Esophagus squamous epithelium (tissue), 4 donors: Measurements from ENCODE around the gene SERTM2.

ENCODE experiments used
- POLR2A ChIP-seq, 4 donors: fragments of 450-650 bp; IDR thresholded peaks; one replicate each; pipeline ENCODE4 v1.6.1; 2017; ENCODE audit warnings: antibody characterized with exemption in 4 of 4, mild to moderate bottlenecking in 4 of 4, moderate library complexity in 3 of 4
- TF ChIP-seq, protein P1 (sequence below), 6 experiments: fragments of 450-650 bp in 4 of 6; fragments of 200-600 bp in 2 of 6; sonication (generic) in 2 of 6; IDR thresholded peaks; one replicate each; pipeline ENCODE4 v1.5.1; 2016 to 2019; ENCODE audit warnings: antibody characterized with exemption in 6 of 6, mild to moderate bottlenecking in 4 of 6, moderate library complexity in 4 of 6

- TF ChIP-seq POLR2A (IDR thresholded peaks at IDR 0.05), result no peak
- TF ChIP-seq, protein P1, sequence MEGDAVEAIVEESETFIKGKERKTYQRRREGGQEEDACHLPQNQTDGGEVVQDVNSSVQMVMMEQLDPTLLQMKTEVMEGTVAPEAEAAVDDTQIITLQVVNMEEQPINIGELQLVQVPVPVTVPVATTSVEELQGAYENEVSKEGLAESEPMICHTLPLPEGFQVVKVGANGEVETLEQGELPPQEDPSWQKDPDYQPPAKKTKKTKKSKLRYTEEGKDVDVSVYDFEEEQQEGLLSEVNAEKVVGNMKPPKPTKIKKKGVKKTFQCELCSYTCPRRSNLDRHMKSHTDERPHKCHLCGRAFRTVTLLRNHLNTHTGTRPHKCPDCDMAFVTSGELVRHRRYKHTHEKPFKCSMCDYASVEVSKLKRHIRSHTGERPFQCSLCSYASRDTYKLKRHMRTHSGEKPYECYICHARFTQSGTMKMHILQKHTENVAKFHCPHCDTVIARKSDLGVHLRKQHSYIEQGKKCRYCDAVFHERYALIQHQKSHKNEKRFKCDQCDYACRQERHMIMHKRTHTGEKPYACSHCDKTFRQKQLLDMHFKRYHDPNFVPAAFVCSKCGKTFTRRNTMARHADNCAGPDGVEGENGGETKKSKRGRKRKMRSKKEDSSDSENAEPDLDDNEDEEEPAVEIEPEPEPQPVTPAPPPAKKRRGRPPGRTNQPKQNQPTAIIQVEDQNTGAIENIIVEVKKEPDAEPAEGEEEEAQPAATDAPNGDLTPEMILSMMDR (IDR thresholded peaks at IDR 0.05), result no peak
Measured at GRCh38 chrX:111505783-111506182, 5.7 kb upstream of the SERTM2 start.
